ENCODE data around the gene MIER1. TPM values are rescaled to one million over a fixed set of nuclear protein-coding genes. Genes with fewer than 3 reads are reported as not detected.

Gene MIER1
- total RNA-seq, 1 experiment from 2014 or later, result 28.7 TPM

GRCh38 chr1:66919828-66920227 lies 5.0 kb upstream of the MIER1 start:
- CTCF ChIA-PET, result no interaction called here
- no peak for DNase-seq (ENCODE audit: low read depth, low spot score)
- Histone ChIP-seq H3K27ac (ENCODE audit: low read depth, low read length) (no peak overlapping the region), H3K4me1 (ENCODE audit: control insufficient read depth in 1 of 2, insufficient read depth in 2 of 2, low read length in 2 of 2) (peaks cover 0 to 14% of the 10 kb centered on the region in 2 experiments; a peak in 1 of 4 replicates), H3K9me2 (ENCODE audit: insufficient read depth) (no peaks in the 10 kb centered on the region), H4K20me1 (ENCODE audit: insufficient read depth) (no peaks in the 10 kb centered on the region), H3K79me2 (ENCODE audit: insufficient read depth, low read length) (peaks cover 23% of the 10 kb centered on the region), H3K4me2 (ENCODE audit: low read length) (no peak overlapping the region), H3K27me3 (ENCODE audit: insufficient read depth, low read length) (no peaks in the 10 kb centered on the region), H3K9ac (ENCODE audit: low read length) (no peak overlapping the region), H3K4me3 (replicated peaks in 1 of 2; ENCODE audit: low read depth in 1 of 2, low read length in 2 of 2) (no peak overlapping the region), H2AFZ (ENCODE audit: low read depth, low read length, poor library complexity, severe bottlenecking) (no peak overlapping the region), H3K36me3 (ENCODE audit: control insufficient read depth in 1 of 2, insufficient read depth in 2 of 2, low read length in 2 of 2) (no peaks in the 10 kb centered on the region), H3K9me3 (ENCODE audit: control insufficient read depth in 1 of 2, insufficient read depth in 1 of 2, low read depth in 1 of 2, low read length in 2 of 2) (no peaks in the 10 kb centered on the region)
- BruUV-seq (replicated peaks), result no TSS peak
- no peak for TF ChIP-seq ZNF274 (IDR thresholded peaks at IDR 0.05; ENCODE audit: low read depth, low read length)
- no peak for TF ChIP-seq EGR1 (IDR thresholded peaks at IDR 0.05; ENCODE audit: low read depth)
- TF ChIP-seq CEBPB (IDR thresholded peaks at IDR 0.05; ENCODE audit: low read depth), result no peak
- TF ChIP-seq FOSL1 (IDR thresholded peaks at IDR 0.05; ENCODE audit: low read depth), result no peak
- no peak for TF ChIP-seq ZBTB33 (IDR thresholded peaks at IDR 0.05; ENCODE audit: extremely low read depth, insufficient replicate concordance, low read length)
- no peak for TF ChIP-seq RAD21 (IDR thresholded peaks at IDR 0.05; ENCODE audit: low read depth)
- no peak for TF ChIP-seq EZH2 (IDR thresholded peaks at IDR 0.05)
- no peak for TF ChIP-seq MAX (IDR thresholded peaks at IDR 0.05)
- no peak for TF ChIP-seq ELF1 (IDR thresholded peaks at IDR 0.05; ENCODE audit: borderline replicate concordance, low read depth)
- TF ChIP-seq ATF3 (IDR thresholded peaks at IDR 0.05), result no peak
- no peak for TF ChIP-seq CTCF (IDR thresholded peaks at IDR 0.05 in 2 of 3, conservative IDR thresholded peaks at IDR 0.05 in 1 of 3; ENCODE audit: borderline replicate concordance in 1 of 3, insufficient read depth in 1 of 3, low read depth in 2 of 3, low read length in 2 of 3)
- POLR2A ChIA-PET, result no interaction called here
- ATAC-seq, result no peak
- RAD21 ChIA-PET (ENCODE audit: low non-redundant PET in 1 of 2, low total read pairs in 2 of 2, uncharacterized antibody in 2 of 2, unreplicated experiment in 2 of 2), result no interaction called here
- intact Hi-C loops (cut with micrococcal nuclease), result no loop called here
